Osteocyte (in vitro differentiated cells): ENCODE measurements around the gene DGKD. TPM values are rescaled to one million over a fixed set of nuclear protein-coding genes. Genes with fewer than 3 reads are reported as not detected.

Experiments
- DNase-seq: peaks from one replicate; pipeline ENCODE4 v3.0.0; 2021; ENCODE audit warnings: mixed read lengths; ENCODE audit not compliant: unreplicated experiment; ENCODE audit errors: extremely low spot score
- H3K27ac Mint-ChIP-seq: one replicate; pipeline ENCODE4 v1.8.0; 2021; ENCODE audit warnings: mild to moderate bottlenecking, mixed read lengths; ENCODE audit not compliant: unreplicated experiment
- H3K27me3 Mint-ChIP-seq: one replicate; pipeline ENCODE4 v1.8.0; 2021; ENCODE audit warnings: mixed read lengths; ENCODE audit not compliant: unreplicated experiment
- H3K36me3 Mint-ChIP-seq: one replicate; pipeline ENCODE4 v1.8.0; 2021; ENCODE audit warnings: mixed read lengths; ENCODE audit not compliant: unreplicated experiment
- H3K4me1 Mint-ChIP-seq: one replicate; pipeline ENCODE4 v1.8.0; 2021; ENCODE audit warnings: mixed read lengths; ENCODE audit not compliant: unreplicated experiment
- H3K4me3 Mint-ChIP-seq: one replicate; pipeline ENCODE4 v1.8.0; 2021; ENCODE audit warnings: mild to moderate bottlenecking, moderate library complexity, mixed read lengths; ENCODE audit not compliant: unreplicated experiment
- H3K9me3 Mint-ChIP-seq: one replicate; pipeline ENCODE4 v1.8.0; 2021; ENCODE audit warnings: mixed read lengths; ENCODE audit not compliant: unreplicated experiment
- total RNA-seq: library from RNA; stranded (reverse); gene quantifications from 2 replicates; pipeline ENCODE4 v1.2.1, GENCODE V29; 2021
- TF ChIP-seq, protein P1 (sequence below): fragments of 200-600 bp; sonication (generic); IDR thresholded peaks from 2 replicates; pipeline ENCODE4 v1.5.0; 2021; ENCODE audit warnings: antibody characterized with exemption, mild to moderate bottlenecking, moderate library complexity

The DGKD gene
- total RNA-seq, 1 donor from 2014 or later = 70.5 TPM

DNA sequence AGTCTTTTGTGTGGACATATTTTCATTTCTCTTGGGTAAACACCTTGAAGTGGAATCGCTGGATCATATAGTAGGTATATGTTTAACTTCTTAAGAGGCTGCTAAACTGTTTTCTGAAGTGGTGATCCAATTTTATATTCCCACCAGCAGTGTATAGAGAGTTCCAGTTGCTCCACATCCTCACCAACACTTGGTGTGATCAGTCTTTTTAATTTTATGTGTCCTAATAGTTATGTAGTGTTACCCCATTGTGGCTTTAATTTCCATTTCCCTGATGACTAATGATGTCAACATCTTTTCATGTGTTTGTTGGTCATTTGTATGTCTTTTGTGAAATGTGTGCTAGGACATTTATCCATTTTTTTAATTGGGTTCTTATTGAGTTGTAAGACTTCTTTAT lies 56.9 kb downstream of the DGKD start:
- DNase-seq = no peak
- H3K4me3 Mint-ChIP-seq = no peak overlapping the region
- TF ChIP-seq, protein P1, sequence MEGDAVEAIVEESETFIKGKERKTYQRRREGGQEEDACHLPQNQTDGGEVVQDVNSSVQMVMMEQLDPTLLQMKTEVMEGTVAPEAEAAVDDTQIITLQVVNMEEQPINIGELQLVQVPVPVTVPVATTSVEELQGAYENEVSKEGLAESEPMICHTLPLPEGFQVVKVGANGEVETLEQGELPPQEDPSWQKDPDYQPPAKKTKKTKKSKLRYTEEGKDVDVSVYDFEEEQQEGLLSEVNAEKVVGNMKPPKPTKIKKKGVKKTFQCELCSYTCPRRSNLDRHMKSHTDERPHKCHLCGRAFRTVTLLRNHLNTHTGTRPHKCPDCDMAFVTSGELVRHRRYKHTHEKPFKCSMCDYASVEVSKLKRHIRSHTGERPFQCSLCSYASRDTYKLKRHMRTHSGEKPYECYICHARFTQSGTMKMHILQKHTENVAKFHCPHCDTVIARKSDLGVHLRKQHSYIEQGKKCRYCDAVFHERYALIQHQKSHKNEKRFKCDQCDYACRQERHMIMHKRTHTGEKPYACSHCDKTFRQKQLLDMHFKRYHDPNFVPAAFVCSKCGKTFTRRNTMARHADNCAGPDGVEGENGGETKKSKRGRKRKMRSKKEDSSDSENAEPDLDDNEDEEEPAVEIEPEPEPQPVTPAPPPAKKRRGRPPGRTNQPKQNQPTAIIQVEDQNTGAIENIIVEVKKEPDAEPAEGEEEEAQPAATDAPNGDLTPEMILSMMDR = no peak
- peaks cover 73% of the 10 kb centered on the region for H3K4me1 Mint-ChIP-seq
- H3K36me3 Mint-ChIP-seq = peaks cover 28% of the 10 kb centered on the region
- H3K27me3 Mint-ChIP-seq = no peaks in the 10 kb centered on the region
- peaks cover 19% of the 10 kb centered on the region for H3K9me3 Mint-ChIP-seq
- no peak overlapping the region for H3K27ac Mint-ChIP-seq

DNA sequence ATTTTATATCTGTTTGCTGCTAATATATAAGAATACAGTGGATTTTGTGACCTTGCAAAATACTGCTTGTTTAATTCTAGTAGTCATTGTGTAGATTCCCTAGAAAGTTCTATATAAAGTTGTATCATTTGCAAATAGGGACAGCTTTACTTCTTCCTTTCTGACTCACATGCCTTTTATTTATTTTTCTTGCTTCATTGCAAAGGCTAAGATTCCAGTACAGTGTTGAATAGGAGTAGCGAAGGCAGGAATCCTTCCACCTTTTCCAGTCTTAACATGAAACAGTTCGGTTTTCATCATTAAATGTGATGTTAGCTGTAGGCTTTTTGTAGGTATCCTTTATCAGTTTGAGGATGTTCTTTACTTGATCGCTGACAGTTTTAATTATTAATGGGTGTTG lies 58.1 kb downstream of the DGKD start:
- TF ChIP-seq, protein P1 = no peak
- DNase-seq = no peak
- no peaks in the 10 kb centered on the region for H3K27me3 Mint-ChIP-seq
- H3K4me3 Mint-ChIP-seq = no peak overlapping the region
- peaks cover 77% of the 10 kb centered on the region for H3K4me1 Mint-ChIP-seq
- H3K36me3 Mint-ChIP-seq = peaks cover 21% of the 10 kb centered on the region
- peak overlapping the region; percentile 29 for H3K27ac Mint-ChIP-seq
- peaks cover 19% of the 10 kb centered on the region for H3K9me3 Mint-ChIP-seq

DNA sequence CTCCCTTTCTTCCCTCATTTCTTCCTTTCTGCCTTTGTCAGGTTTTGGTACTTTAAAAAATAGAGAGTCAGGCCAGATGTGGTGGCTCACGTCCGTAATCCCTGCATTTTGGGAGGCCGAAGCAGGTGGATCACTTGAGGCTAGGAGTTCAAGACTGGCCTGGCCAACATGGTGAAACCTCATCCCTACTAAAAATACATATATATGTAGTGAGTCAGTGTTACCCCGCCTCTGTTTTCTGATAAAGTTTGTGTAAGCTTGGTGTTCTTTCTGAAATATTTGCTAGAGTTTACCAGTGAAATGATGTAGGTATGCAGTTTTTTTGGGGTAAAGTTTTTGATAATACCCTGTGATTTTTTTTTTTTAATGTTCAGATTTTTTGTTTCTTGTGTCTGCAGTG lies 58.8 kb downstream of the DGKD start:
- peaks cover 21% of the 10 kb centered on the region for H3K36me3 Mint-ChIP-seq
- peaks cover 75% of the 10 kb centered on the region for H3K4me1 Mint-ChIP-seq
- H3K9me3 Mint-ChIP-seq = peaks cover 19% of the 10 kb centered on the region
- peak overlapping the region; percentile 20 for H3K4me3 Mint-ChIP-seq
- TF ChIP-seq, protein P1 = no peak
- no peak for DNase-seq
- H3K27ac Mint-ChIP-seq = peak overlapping the region; percentile 93
- no peaks in the 10 kb centered on the region for H3K27me3 Mint-ChIP-seq

DNA sequence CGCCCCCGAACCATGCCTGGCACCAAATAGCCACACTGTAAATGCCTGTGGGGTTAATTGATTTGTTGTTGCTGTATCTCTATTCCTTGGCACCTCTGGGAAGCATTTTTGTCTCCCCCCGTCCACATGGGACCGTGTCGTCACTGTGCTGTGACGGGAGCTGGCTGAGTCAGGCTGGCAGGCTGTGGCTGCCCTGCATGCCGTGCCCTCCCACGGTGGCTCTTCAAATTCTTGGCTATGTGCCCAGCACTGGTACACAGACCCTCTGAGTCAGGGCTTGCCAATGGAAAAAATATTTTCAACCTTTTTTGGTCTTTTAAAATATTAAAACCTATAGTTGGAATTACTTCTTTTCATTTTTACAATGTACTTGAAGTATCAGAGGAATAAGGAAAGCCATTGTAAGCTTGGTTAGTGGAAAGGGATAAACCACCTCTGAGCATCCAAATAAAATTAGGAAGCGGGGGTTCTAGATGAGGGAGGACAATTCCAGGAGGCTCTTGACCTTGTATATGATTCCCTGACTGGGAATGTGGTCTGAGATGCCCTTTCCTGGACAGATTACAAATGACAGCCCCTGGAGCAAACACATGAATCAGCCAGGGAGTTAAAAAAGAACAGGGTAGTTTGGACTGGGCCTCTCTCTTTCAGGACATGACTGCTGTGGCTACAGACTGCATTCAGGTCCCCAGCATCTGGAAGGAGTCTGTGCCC lies 59.4 kb downstream of the DGKD start:
- Mint-ChIP-seq H3K27me3 (no peaks in the 10 kb centered on the region), H3K4me1 (peaks cover 73% of the 10 kb centered on the region), H3K36me3 (peaks cover 18% of the 10 kb centered on the region), H3K9me3 (peaks cover 19% of the 10 kb centered on the region), H3K4me3 (peak overlapping the region; percentile 28), H3K27ac (peak overlapping the region; percentile 93)
- DNase-seq = peak; percentile 95
- TF ChIP-seq, protein P1 = no peak

DNA sequence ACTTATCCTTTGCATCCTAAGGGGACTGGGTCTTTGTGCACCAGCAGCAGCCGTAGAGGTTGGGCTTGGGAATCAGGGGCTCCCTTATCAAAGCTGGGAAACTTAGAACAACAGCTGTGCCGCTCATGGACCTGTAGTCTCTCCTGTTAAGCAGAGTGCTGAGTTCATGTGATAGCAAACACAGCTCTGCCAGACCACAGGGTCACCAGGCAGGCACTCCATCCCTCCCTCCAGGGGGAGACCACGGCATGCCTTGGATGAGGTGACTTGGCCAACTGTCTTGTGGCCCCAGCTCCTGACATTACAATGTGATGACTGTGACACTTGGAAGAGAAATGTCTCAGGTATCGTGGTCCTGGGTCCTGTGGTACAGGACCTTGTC lies 60.0 kb downstream of the DGKD start:
- DNase-seq = peak; percentile 62
- Mint-ChIP-seq H3K9me3 (peaks cover 19% of the 10 kb centered on the region), H3K27me3 (no peaks in the 10 kb centered on the region), H3K4me1 (peaks cover 73% of the 10 kb centered on the region), H3K27ac (peak overlapping the region; percentile 93), H3K36me3 (peaks cover 18% of the 10 kb centered on the region), H3K4me3 (peak overlapping the region; percentile 46)
- TF ChIP-seq, protein P1 = no peak
